Transverse colon (tissue), 4 donors: ENCODE measurements around the gene INSYN2B. TPM values are rescaled to one million over a fixed set of nuclear protein-coding genes. Genes with fewer than 3 reads are reported as not detected.

Experiments used
- DNase-seq: peaks from one replicate; pipeline ENCODE4 v3.0.0-alpha.2; 2019
- H3K27ac ChIP-seq, 4 donors: fragments of 200-600 bp; sonication (generic); 2 replicates each; pipeline ENCODE4 v1.5.1; 2016 to 2018; ENCODE audit warnings: inconsistent platforms in 4 of 4
- H3K27me3 ChIP-seq: fragments of 200-600 bp; sonication (generic); 2 replicates; pipeline ENCODE4 v1.5.1; 2017; ENCODE audit warnings: inconsistent platforms
- H3K36me3 ChIP-seq, 4 donors: fragments of 200-600 bp; sonication (generic); 2 replicates each; pipeline ENCODE4 v1.5.1; 2017 to 2019; ENCODE audit warnings: inconsistent platforms in 4 of 4
- H3K4me1 ChIP-seq, 4 donors: fragments of 200-600 bp; sonication (generic); 2 replicates each; pipeline ENCODE4 v1.5.1; 2017 to 2020; ENCODE audit warnings: inconsistent platforms in 4 of 4
- H3K4me3 ChIP-seq, 4 donors: fragments of 200-600 bp; sonication (generic); 1 replicate in 1 of 4; 2 replicates in 3 of 4; pipeline versions ENCODE4 v1.5.1 to v1.6.1; 2017 to 2019; ENCODE audit warnings: inconsistent platforms in 4 of 4
- H3K9me3 ChIP-seq, 2 donors: fragments of 200-600 bp; sonication (generic); 2 replicates each; pipeline ENCODE4 v1.5.1; 2017 to 2019; ENCODE audit warnings: inconsistent platforms in 2 of 2
- EP300 ChIP-seq: sonication (generic); formaldehyde crosslinking; IDR thresholded peaks from one replicate; pipeline ENCODE4 v1.6.1; 2017; ENCODE audit warnings: antibody characterized with exemption, low read depth
- POLR2A ChIP-seq: fragments of 450-650 bp; IDR thresholded peaks from one replicate; pipeline ENCODE4 v1.6.1; 2016; ENCODE audit warnings: antibody characterized with exemption, mild to moderate bottlenecking, moderate library complexity
- POLR2AphosphoS5 ChIP-seq, 3 donors: sonication (generic); formaldehyde crosslinking; IDR thresholded peaks; one replicate each; pipeline ENCODE4 v1.6.1; 2016; ENCODE audit warnings: antibody characterized with exemption in 3 of 3
- WGBS, 2 donors: methylation state at CpG; one replicate each; pipeline ENCODE4 v1.1.5; 2018; ENCODE audit warnings: low coverage in 1 of 2; 5-methylcytosine and 5-hydroxymethylcytosine counted together
- in situ Hi-C, 4 donors: fragments of 200-750 bp; cut with MboI; loops; one replicate each; pipeline versions ENCODE4 v1.15.0 to v1.15.1; 2017; ENCODE audit warnings: low sequenced_read_pairs in 3 of 4, low pct_ligation_motif_present in 1 of 4, low pct_unique_long_range_greater_than_20kb in 1 of 4
- intact Hi-C: fragments of 100-400 bp; cut with DNase I; formaldehyde crosslinking; loops from one replicate; pipeline ENCODE4 v1.15.1; 2023; ENCODE audit warnings: low total_unique reads
- total RNA-seq, 4 donors: library from RNA; depleted of rRNA; stranded (reverse); fragments of >200 nt; gene quantifications; one replicate each; pipeline ENCODE4 v1.1.0, GENCODE V29; 2016
- TF ChIP-seq, protein P1 (sequence below), 5 experiments: fragments of 200-600 bp in 3 of 5; fragments of 450-650 bp in 2 of 5; sonication (generic) in 3 of 5; IDR thresholded peaks; 1 replicate in 2 of 5; 2 replicates in 3 of 5; pipeline ENCODE4 v1.5.1; 2016 to 2017; ENCODE audit warnings: antibody characterized with exemption in 5 of 5, inconsistent platforms in 3 of 5, mild to moderate bottlenecking in 2 of 5, moderate library complexity in 1 of 5

The INSYN2B gene
- total RNA-seq, 4 donors from 2014 or later: not detected

DNA sequence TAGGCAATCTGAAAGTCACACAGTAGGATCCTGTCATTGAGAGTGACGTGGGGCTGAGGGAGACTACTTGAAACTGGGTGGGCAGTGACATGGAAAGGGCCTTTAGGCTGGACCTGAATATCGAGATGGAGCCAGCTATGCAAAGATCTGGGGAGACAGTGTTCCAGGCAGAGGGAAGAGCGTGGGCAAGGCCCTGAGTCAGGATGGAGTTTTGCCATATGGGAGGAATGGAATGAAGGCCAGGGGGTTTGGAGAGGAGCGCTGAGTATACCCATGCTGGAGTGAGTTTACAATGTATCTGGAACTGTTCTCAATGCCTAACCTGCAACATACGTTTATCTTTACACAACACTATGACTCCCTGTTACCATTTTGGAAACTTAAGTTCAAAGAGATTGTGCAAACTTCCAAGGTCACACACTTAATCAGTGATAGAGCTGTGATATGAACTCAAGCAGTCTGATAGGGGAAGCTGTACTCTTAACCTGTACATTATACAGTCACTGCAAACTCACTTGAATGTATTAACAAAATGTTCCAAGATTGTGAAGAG is 33.5 kb downstream of the INSYN2B start:
- Histone ChIP-seq H3K9me3 (no peaks in the 10 kb centered on the region), H3K36me3 (no peaks in the 10 kb centered on the region), H3K27ac (no peak overlapping the region), H3K27me3 (no peaks in the 10 kb centered on the region), H3K4me3 (no peak overlapping the region), H3K4me1 (no peaks in the 10 kb centered on the region)
- in situ Hi-C loops (no loop called here), intact Hi-C loops (no loop called here)
- TF ChIP-seq EP300: no peak
- TF ChIP-seq, protein P1, sequence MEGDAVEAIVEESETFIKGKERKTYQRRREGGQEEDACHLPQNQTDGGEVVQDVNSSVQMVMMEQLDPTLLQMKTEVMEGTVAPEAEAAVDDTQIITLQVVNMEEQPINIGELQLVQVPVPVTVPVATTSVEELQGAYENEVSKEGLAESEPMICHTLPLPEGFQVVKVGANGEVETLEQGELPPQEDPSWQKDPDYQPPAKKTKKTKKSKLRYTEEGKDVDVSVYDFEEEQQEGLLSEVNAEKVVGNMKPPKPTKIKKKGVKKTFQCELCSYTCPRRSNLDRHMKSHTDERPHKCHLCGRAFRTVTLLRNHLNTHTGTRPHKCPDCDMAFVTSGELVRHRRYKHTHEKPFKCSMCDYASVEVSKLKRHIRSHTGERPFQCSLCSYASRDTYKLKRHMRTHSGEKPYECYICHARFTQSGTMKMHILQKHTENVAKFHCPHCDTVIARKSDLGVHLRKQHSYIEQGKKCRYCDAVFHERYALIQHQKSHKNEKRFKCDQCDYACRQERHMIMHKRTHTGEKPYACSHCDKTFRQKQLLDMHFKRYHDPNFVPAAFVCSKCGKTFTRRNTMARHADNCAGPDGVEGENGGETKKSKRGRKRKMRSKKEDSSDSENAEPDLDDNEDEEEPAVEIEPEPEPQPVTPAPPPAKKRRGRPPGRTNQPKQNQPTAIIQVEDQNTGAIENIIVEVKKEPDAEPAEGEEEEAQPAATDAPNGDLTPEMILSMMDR (IDR thresholded peaks at IDR 0.05): no peak
- TF ChIP-seq POLR2A: no peak
- no peak for TF ChIP-seq POLR2AphosphoS5 (IDR thresholded peaks at IDR 0.05)
- 72 to 80% methylated on average over 2 to 5 of the region's 5 CpGs for WGBS, 2 donors
- no peak for DNase-seq

DNA sequence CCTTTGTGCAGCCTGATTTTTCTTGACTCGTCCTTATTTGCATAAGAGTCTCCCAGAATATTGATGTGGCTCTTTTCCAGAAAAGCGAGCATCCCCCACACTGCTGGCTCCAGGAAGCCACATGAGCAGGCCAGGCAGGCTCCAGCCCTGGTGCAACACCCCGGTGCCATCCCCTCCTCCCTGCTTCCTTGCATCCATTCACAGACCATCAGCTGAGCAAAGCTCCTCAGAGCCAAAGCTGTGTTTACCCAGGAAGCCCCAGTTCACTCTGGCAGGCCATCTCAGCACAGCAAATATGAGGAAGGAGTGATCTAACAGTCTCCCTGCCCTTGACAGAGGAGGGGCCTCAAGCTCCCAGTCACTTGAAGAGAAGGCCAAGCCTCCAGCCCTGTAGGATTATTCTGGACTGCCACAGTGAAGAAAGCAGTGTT is 34.4 kb downstream of the INSYN2B start:
- Histone ChIP-seq H3K27ac (no peak overlapping the region), H3K4me1 (no peaks in the 10 kb centered on the region), H3K27me3 (no peaks in the 10 kb centered on the region), H3K4me3 (no peak overlapping the region), H3K9me3 (no peaks in the 10 kb centered on the region), H3K36me3 (no peaks in the 10 kb centered on the region)
- TF ChIP-seq EP300: no peak
- no peak for TF ChIP-seq POLR2AphosphoS5 (IDR thresholded peaks at IDR 0.05)
- no peak for TF ChIP-seq POLR2A
- TF ChIP-seq, protein P1 (IDR thresholded peaks at IDR 0.05): no peak
- no peak for DNase-seq
- in situ Hi-C loops (no loop called here), intact Hi-C loops (no loop called here)
- WGBS, 2 donors: 50% methylated on average over 3 of the region's 3 CpGs; no CpG with 5 or more reads in 1 of the 2 donors

DNA sequence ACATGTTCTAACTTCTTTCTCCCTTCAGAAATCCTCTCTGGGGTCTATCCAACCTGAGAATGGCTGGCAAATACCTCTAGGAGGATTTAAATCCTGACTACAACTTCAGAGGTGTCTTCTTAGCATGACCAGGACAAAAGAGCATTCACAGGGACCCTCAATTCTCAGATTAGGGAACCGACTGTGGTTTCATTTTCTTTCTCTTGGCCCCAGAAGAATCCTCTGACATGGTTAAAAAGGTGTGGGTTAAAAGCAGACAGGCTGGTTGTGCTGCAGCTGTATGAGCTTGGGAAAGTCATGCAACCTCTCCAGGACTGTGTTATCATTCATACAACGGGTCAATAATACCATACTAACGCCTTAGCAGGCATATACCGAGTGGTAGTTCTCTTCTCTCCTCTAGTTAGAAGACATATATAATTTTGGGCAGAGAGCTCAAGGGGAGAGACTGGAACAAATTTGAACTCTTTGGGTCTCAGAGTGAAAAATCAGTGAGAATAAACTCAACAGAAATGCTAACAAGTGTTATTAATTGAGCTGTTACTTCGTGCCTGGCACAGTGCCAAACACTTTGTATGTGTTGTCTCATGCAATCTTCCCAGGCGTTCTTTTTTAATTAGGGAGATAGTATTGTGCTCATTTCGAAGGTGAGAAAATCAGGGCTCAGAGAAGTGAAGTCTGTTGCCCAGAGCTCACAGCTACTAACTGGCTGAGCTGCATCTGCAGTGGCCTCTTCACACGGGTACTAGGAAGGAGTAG is 35.2 kb downstream of the INSYN2B start:
- WGBS, 2 donors: 50 to 67% methylated on average over 4 to 8 of the region's 8 CpGs
- H3K27ac ChIP-seq: no peak overlapping the region

DNA sequence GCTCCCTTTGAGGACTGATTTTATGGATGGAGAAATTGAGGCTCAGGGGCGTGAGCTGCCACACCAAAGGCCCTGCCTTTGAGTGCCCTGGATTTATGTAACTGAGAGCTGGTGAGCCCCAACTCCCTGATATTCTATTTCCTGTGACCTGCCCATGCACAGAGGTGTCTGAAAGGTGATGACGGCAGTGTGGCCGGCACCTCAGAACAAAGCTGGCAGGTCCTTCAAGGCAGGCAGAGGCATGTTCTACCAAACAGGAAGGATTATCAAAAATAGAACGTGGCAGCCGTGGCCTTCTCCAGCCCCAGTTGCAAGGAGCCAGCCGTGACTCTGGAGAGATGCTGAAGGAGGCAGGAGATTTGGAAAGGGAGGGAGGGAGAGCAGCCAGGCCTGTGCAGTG is 36.2 kb downstream of the INSYN2B start:
- H3K36me3 ChIP-seq: no peaks in the 10 kb centered on the region
- no peaks in the 10 kb centered on the region for H3K9me3 ChIP-seq
- intact Hi-C loops (no loop called here), in situ Hi-C loops (no loop called here)
- no peak for DNase-seq
- TF ChIP-seq POLR2A (no peak), EP300 (no peak)
- TF ChIP-seq, protein P1 (IDR thresholded peaks at IDR 0.05): no peak
- no peak overlapping the region for H3K4me3 ChIP-seq
- no peak overlapping the region for H3K27ac ChIP-seq
- 87% methylated on average over 6 of the region's 6 CpGs; no CpG with 5 or more reads in 1 of the 2 donors for WGBS, 2 donors
- H3K4me1 ChIP-seq: no peaks in the 10 kb centered on the region
- no peaks in the 10 kb centered on the region for H3K27me3 ChIP-seq

More for the DNA sequence above, 35.2 kb downstream of the INSYN2B start:
- Histone ChIP-seq H3K27me3 (no peaks in the 10 kb centered on the region), H3K4me3 (no peak overlapping the region), H3K9me3 (no peaks in the 10 kb centered on the region), H3K36me3 (no peaks in the 10 kb centered on the region), H3K4me1 (no peaks in the 10 kb centered on the region)
- in situ Hi-C loops (no loop called here), intact Hi-C loops (no loop called here)
- no peak for TF ChIP-seq EP300
- TF ChIP-seq POLR2AphosphoS5 (IDR thresholded peaks at IDR 0.05): no peak
- TF ChIP-seq, protein P1 (IDR thresholded peaks at IDR 0.05): no peak
- TF ChIP-seq POLR2A: no peak
- DNase-seq: no peak
